ENCODE results near the gene ZCCHC3. TPM values are rescaled to one million over a fixed set of nuclear protein-coding genes. Genes with fewer than 3 reads are reported as not detected.

ZCCHC3 gene
- total and polyA plus RNA-seq, 3 donors from 2014 or later, result 21.2 to 34.9 (median 29.1) TPM

- WGBS, 2 donors, result 0% methylated on average over 24 to 69 of the region's 69 CpGs
- Histone ChIP-seq H3K27ac (peak overlapping the region; percentile 66 to 97), H3K36me3 (ENCODE audit: low read depth, missing control alignments) (no peaks in the 10 kb centered on the region), H3K9me3 (no peaks in the 10 kb centered on the region), H3K4me1 (peaks cover 29% of the 10 kb centered on the region), H3K4me3 (peak overlapping the region; percentile 79 to 80), H3K27me3 (no peaks in the 10 kb centered on the region)
- DNase-seq, result peak; percentile 92
- intact Hi-C loops (cut with DNase I; ENCODE audit: low total_unique reads), result loop anchor here (10.0 kb wide), 1 partner anchor 50 kb away; no protein-coding TSS in a partner anchor
- no peak for TF ChIP-seq POLR2A (IDR thresholded peaks at IDR 0.05)
- no peak for TF ChIP-seq CTCF (IDR thresholded peaks at IDR 0.05)
Observed at GRCh38 chr20:324177-325044, 27.0 kb downstream of the ZCCHC3 start.

DNA sequence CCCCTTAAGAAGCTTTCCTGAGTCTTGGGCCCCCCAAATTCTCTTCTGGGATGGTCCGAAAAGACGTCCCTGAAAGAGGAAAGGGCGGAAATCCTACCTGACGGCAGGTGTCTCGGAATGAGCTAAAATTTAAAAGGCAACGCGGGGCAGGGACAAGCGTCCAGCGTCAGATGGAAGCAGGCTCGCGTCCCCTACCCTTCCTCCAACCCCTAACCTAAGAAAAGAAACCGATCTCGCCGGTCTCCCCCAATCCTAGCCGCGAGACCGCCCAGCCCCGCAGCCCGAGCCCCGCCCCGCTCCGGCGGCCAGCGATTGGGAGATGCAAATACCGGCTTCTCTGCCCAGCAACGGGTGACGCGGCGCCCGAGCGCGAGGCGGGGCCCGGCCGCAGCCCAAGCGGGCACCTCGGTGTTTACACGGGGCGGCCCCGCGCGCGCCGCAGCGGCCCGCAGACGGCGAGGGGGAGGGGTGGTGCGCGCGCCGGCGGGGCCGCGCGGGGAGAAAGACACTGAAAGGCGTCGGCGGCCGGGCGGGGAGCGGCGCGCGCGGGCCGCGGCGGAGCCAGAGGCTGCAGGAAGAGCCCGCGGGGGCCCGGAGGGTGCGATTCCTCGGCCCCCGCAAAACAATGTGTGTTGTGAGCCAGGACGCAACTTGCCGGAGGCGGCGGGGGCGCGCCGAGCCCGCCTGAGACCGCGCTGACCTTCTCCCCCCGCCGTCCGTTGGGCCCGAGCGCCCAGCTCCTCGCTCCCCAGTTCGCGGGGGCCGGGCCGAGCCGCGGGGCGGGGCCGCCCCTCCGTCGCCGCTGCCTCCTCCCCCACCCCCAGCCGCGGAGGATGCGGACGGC, 27.9 kb downstream of the ZCCHC3 start, which contains the start of gene SOX12:
Gene SOX12 (plus strand): TSS at position 508 of the 844 bp plus-strand sequence. CDS start 373 bp downstream, outside the sequence.
- peak within 1 kb of the TSS; percentile 79 to 80 for H3K4me3 ChIP-seq
- DNase-seq, result peak; percentile 98
- intact Hi-C loops (cut with DNase I; ENCODE audit: low total_unique reads), result loop anchor here (10.0 kb wide), 1 partner anchor 50 kb away; no protein-coding TSS in a partner anchor
- H3K27ac ChIP-seq, result peak within 1 kb of the TSS; percentile 86 to 97
- peaks cover 38% of the 10 kb centered on the region for H3K4me1 ChIP-seq
- TF ChIP-seq CTCF (IDR thresholded peaks at IDR 0.05) (no peak), POLR2A (IDR thresholded peaks at IDR 0.05) (no peak)
- H3K36me3 ChIP-seq (ENCODE audit: low read depth, missing control alignments), result no peaks in the 10 kb centered on the region
- no peaks in the 10 kb centered on the region for H3K9me3 ChIP-seq
- H3K27me3 ChIP-seq, result no peaks in the 10 kb centered on the region
- WGBS, 2 donors, result 0% methylated on average over 12 to 82 of the region's 106 CpGs

DNA sequence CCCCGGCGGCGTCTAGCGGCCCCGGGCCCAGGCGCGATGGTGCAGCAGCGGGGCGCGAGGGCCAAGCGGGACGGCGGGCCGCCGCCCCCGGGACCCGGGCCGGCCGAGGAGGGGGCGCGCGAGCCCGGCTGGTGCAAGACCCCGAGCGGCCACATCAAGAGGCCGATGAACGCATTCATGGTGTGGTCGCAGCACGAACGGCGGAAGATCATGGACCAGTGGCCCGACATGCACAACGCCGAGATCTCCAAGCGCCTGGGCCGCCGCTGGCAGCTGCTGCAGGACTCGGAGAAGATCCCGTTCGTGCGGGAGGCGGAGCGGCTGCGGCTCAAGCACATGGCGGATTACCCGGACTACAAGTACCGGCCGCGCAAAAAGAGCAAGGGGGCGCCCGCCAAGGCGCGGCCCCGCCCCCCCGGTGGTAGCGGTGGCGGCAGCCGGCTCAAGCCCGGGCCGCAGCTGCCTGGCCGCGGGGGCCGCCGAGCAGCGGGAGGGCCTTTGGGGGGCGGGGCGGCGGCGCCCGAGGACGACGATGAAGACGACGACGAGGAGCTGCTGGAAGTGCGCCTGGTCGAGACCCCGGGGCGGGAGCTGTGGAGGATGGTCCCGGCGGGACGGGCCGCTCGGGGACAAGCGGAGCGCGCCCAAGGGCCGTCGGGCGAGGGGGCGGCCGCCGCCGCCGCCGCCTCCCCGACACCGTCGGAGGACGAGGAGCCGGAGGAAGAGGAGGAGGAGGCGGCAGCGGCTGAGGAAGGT, 28.7 kb downstream of the ZCCHC3 start:
- WGBS, 2 donors, result 0% methylated on average over 5 to 43 of the region's 103 CpGs
- no peaks in the 10 kb centered on the region for H3K9me3 ChIP-seq
- TF ChIP-seq CTCF (IDR thresholded peaks at IDR 0.05) (no peak), POLR2A (IDR thresholded peaks at IDR 0.05) (no peak)
- intact Hi-C loops (cut with DNase I; ENCODE audit: low total_unique reads), result loop anchor here (10.0 kb wide), 1 partner anchor 51 kb away; no protein-coding TSS in a partner anchor
- peaks cover 45% of the 10 kb centered on the region for H3K4me1 ChIP-seq
- peak; percentile 69 for DNase-seq
- no peaks in the 10 kb centered on the region for H3K27me3 ChIP-seq
- no peaks in the 10 kb centered on the region for H3K36me3 ChIP-seq (ENCODE audit: low read depth, missing control alignments)
- H3K4me3 ChIP-seq, result peak overlapping the region; percentile 79 to 80
- peak overlapping the region; percentile 86 to 97 for H3K27ac ChIP-seq

DNA sequence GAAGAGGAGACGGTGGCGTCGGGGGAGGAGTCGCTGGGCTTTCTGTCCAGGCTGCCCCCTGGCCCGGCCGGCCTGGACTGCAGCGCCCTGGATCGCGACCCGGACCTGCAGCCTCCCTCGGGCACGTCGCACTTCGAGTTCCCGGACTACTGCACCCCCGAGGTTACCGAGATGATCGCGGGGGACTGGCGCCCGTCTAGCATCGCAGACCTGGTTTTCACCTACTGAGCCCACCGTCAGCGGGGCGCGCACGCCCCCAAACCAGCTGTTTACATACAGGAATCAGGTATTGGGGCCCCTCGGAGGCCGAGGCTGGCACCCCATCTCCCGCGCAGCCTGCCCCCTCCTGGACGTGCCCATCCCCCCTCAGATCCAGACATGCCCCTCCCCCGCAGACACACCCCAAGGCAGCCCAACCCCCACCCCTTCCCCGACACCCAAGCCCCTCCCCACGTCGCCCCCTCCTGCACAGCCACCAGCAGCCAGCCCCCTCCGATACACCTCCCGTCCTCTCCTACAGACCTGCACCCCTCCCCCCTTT, 29.3 kb downstream of the ZCCHC3 start:
- Histone ChIP-seq H3K9me3 (no peaks in the 10 kb centered on the region), H3K4me3 (peak overlapping the region; percentile 79 to 80), H3K27ac (peak overlapping the region; percentile 86 to 97), H3K27me3 (no peaks in the 10 kb centered on the region), H3K36me3 (ENCODE audit: low read depth, missing control alignments) (no peaks in the 10 kb centered on the region), H3K4me1 (peaks cover 45% of the 10 kb centered on the region)
- DNase-seq, result no peak
- 2% methylated on average over 21 to 38 of the region's 38 CpGs for WGBS, 2 donors
- TF ChIP-seq POLR2A (IDR thresholded peaks at IDR 0.05) (no peak), CTCF (IDR thresholded peaks at IDR 0.05) (no peak)
- intact Hi-C loops (cut with DNase I; ENCODE audit: low total_unique reads), result loop anchor here (10.0 kb wide), 1 partner anchor 52 kb away; no protein-coding TSS in a partner anchor

Measured in testis (tissue), 3 donors.